SW480 (cell line): ENCODE measurements around the gene JUNB.
"Not testable (repeated sequence)": the region's sequence is repeated elsewhere in the genome, so short reads cannot be mapped to it uniquely, and the experiment has no call there.

Experiments used
- DNase-seq: peaks from one replicate; pipeline ENCODE4 v3.0.0-alpha.2; 2016; ENCODE audit warnings: low spot score

JUNB gene

DNA sequence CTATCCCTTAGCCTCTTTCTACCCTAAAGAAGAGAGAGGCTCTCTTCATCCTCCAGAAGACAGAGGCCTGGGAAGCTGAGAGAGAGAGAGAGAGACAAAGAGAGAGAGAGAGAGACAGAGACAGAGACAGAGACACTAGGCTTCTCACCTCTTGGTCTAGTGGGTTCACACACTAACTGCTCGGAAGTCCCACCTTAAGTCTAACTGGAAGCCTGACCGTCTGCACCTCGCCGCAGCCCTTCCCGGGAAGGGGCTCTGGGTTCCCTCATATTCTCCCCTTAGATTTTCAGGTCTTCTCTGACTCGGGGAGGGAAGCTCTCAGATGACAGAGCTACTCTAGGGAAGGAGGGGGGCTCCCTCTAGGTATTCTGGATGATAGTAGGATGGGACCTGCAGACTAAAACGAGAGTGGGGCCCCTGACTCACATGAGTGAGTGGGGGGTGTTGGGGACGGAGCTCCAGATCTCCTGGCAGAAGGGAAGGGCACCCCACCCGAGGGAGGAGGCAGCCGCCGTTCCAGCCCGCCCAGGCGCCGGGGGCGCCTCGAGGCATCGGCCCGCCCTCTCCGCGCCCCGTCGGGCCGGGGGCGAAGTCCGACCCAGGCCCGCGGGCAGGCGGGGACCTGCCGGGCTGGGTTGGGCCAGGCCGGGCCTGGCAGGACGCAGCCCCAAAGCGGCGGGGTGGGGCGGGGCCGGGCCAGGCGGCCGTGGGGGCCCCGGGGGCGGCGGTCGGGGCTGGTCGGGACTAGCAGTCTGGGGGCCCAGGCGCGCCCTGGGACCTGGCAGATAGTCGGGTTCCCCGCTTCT, 2.0 kb upstream of the JUNB start:
- DNase-seq = peak; percentile 68

DNA sequence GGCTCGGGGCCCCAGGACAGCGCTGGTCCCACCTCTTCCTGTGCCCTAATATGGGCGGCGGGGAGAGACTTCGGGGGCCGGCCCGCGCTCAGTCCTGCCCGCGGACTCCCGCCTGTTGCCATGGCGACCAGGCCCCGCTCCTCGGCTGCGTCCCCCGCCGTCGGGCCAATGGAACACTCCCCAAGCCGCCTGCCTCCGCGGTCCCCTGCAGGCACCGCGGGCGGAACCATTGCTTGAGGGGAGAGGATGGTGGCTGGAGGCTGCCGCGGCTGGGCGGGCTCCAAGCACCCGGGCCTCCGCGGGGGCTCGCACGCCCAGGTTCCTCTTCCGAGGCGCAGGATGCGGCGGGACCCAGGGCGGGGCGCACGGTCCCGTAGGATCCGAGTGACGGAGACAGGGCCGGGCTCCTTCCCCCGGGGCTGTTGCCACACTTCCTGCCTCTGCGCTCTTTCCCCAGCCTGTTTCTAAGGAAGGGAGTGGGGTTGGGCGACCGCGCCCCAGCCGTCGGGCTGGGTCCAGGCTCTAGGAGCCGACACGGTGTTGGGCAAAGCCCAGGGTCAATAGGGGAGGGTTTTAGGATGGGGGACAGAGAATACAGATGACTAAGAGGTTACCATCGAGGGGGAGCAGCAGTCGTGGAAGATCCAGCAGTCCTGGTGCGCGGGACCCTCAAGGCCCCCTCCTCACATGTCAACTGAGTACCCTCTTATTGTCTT, 1.2 kb upstream of the JUNB start:
- peak; percentile 96 for DNase-seq

DNA sequence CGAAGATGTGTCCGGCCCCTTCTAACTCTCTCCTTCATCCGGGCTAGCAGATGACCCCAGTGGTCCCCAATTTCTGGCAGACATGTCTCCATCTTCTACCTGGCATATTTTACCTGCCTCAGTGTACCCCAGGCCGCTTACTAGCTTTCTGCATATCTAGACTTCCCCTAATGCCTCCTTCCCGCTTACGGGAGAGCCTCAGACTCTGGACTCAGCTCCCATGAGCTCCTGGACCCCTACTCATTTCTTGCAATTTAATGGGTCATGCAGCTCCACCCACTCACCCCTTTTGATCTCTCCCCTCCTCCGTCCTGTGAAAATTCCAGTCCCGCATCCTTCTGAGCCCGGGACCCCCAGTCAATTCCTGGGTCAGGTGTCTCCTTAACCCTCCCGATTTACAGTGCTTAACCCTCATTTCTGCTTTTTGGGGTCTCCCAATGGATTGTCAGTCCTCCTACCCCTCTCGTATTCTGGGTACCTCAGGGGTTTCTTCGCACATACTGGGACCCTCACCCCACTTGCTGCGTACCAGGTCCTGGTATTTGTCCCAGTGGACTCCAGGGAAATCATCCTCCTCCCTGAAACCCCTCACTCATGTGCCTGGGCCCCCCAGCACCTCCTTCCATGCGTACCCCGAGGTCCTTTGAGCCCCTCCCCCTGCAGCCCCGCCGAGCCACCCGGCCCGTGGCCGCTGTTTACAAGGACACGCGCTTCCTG, 500 bp upstream of the JUNB start:
- peak; percentile 26 for DNase-seq

DNA sequence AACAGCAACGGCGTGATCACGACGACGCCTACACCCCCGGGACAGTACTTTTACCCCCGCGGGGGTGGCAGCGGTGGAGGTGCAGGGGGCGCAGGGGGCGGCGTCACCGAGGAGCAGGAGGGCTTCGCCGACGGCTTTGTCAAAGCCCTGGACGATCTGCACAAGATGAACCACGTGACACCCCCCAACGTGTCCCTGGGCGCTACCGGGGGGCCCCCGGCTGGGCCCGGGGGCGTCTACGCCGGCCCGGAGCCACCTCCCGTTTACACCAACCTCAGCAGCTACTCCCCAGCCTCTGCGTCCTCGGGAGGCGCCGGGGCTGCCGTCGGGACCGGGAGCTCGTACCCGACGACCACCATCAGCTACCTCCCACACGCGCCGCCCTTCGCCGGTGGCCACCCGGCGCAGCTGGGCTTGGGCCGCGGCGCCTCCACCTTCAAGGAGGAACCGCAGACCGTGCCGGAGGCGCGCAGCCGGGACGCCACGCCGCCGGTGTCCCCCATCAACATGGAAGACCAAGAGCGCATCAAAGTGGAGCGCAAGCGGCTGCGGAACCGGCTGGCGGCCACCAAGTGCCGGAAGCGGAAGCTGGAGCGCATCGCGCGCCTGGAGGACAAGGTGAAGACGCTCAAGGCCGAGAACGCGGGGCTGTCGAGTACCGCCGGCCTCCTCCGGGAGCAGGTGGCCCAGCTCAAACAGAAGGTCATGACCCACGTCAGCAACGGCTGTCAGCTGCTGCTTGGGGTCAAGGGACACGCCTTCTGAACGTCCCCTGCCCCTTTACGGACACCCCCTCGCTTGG, 966 bp downstream of the JUNB start:
- DNase-seq = peak; percentile 68

DNA sequence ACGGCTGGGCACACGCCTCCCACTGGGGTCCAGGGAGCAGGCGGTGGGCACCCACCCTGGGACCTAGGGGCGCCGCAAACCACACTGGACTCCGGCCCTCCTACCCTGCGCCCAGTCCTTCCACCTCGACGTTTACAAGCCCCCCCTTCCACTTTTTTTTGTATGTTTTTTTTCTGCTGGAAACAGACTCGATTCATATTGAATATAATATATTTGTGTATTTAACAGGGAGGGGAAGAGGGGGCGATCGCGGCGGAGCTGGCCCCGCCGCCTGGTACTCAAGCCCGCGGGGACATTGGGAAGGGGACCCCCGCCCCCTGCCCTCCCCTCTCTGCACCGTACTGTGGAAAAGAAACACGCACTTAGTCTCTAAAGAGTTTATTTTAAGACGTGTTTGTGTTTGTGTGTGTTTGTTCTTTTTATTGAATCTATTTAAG, 1.6 kb downstream of the JUNB start:
- DNase-seq = no peak

DNA sequence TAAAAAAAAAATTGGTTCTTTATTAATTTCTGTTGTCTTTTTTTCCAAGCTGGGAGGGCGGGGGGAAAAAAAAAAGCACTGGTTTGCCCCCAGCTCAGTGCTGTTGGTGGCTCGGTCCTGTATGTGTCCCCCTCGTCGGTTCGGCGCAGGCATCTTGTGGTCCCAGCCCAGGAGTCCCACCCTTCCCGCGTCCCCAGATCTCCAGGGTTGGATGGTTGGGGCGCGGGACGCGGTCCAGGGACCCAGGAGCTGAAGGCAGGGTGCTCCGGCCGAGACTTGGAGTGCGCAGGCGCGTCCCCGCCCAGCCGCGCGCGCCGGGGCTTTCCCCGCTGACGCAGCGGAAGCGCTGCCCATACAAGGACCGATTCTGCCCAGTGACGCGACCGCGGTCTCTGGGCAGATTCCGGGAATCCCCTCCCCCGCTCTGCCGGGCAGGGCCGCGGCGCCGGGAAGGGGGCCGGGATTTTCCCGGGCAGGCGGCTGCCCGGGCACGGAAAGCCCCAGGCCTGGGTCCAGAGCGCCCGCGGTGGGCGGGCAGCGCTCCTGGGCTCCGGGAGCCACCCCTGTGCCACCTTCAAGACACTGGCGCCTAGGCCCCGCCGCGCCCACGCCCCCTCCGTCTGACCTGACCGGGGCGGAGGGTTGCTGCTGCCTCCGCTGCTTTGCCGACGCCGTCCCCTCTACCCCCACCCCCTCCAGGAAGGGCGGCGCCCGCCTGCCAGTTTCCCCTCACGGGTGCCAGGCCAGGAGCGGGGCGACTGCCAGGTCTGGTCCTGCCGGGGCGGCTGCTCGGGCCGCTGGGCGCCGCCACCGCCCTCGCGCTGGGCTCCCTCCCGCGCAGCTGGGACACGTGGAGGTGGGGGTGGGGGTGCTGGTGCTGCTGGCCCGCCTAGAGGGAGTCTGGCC, 2.3 kb downstream of the JUNB start:
- DNase-seq = peak; percentile 90

DNA sequence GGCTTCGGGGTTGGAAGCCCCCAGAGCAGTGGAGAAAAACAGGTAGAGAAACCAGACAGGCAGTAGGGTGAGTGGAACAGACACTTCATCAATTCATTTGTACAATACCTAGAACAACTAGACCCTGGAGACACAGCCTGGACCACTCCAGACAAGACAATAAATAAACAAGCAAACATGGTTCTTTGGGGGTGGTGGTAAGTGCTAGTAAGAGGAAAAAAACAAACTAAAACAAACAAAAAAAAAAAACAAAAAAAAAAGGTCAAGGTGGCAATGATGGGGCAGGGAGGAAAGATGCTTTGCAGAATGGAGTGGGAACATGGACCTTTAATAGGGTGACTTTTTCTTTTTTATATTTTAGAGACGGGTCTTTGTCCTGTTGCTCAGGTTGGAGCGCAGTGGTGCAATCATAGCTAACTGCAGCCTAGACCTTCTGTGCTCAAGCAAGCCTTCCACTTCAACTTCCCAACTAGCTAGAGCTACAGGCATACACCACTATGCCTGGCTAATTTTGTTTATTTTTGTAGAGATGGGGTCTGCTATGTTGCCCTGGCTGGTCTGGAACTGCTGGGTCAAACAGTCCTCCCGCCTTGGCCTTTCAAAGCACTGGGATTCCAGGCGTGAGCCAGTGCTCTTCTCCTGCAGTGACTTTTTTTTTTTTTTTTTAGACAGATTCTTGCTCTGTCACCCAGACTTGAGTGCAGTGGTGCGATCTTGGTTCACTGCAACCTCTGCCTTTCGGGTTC, 3.1 kb downstream of the JUNB start:
- peak; percentile 27 for DNase-seq

DNA sequence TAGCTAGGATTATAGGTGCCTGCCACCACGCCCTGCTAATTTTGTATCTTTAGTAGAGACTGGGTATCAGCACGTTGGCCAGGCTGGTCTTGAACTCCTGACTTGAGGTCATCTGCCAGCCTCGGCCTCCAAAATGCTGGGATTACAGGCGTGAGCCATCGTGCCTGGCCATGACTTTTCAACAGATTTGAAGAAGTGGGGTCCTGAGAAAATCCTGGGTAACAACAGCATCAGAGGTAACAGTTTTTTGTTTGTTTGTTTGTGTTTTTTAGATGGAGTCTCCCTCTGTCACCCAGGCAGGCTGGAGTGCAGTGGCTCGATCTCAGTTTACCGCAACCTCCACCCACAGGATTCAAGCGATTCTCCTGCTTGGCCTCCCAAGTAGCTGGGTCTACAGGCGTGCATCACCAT, 3.7 kb downstream of the JUNB start:
- DNase-seq = no peak

DNA sequence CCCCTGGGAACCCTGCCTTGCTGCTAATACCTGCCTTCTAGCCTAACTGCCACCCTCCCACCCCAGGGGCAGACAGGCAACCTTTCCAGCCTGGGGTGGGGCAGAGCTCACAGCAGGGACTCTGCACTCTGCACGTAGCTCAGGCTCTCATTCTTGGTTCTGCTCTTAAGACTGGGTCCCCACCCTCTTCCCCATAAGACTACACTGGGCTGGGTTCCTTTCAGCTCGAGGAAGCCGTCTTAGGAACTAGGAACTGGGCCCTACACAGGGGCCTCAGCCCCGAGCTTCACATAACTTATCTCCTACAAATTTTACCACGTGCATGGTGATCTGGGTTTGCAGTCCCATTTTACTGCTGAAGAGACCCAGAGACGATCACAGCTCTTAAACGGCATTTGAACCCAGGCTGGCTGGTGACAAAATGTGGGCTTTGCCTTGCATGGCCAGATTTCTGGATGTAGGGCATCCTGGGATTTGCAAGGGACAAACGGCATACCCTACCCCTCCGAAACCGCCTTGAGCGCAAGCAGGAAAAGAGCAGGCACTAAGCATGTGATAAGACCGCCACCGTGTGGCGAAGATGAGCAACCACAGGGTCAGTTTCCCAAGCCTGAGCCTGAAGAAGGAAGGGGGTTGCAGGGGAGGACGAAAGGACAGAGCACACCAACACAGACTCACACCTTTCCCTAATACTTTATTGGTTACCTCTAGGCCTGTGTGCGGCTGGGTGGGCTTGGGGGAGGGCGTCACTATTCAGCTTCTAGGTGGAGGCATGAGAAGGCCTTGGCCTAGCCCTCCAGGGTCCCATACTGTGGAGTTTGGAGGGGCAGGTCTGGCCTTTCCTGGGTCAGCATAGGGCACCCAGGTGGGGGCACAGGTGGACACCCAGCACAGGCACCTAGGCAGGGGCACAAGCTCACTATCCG, 5.1 kb downstream of the JUNB start:
- peak; percentile 80 for DNase-seq

DNA sequence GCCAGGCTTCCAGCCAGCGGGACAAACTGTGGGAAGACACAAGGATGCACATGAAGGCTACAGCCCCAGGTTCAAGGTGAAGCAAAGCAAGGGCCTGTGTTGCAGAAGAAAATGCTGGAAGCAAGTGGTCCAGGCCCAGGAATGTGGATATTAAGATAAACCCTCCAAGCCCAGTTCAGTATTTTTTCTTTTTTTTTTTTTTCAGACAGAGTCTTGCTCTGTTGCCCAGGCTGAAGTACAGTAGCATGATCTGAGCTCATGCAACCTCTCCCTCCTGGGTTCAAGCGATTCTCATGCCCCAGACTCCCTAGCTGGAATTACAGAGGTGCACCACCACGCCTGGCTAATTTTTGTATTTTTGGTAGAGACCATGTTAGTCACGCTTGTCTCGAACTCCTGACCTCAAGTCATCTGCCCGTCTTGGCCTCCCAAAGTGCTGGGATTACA, 5.9 kb downstream of the JUNB start:
- DNase-seq = no peak

DNA sequence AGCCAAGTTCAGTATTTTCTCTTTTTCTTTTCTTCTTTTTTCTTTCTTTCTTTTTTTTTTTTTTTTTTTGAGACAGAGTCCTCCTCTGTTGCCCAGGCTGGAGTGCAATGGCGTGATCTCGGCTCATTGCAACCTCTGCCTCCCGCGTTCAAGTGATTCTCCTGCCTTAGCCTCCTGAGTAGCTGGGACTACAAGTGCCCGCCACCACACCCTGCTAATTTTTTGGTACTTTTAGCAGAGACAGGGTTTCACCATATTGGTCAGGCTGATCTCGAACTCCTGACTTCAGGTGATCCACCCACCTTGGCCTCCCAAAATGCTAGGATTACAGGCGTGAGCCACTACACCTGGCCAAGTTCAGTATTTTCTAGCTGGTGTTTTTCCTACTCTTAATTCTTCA, 6.3 kb downstream of the JUNB start:
- not testable (repeated sequence) for DNase-seq

DNA sequence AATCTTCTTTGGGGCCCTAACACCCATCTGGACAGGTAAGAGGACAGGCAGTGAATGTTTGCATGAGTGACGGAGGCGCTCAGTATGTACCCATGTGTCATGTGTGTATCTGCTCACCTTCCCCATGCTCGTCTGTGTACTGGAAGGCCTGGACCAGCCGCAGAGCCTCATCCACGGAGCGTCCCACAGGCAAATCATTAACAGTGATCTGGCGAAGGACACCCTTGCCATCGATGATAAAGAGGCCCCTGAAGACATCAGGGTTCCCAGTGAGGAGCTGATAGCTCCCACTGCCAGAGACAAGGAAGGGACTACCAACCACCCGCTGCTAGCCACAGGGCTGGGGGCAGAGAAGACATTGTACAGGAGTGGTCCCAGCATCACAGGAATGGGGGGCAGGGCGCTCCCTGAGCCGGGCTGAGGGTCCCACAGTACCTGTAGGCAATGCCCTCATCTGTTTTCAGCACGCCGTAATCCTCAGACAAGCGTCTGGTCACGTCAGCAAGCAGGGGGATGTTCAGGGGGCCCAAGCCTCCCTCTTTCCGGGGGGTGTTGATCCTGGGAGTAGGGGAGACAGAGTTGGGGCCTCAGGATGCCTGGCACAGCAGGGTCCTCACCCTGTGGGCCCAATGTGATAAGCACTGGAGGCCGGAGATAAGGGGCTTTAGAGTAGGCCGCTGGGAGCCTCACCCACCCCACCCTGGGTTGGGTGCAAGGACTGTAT, 8.6 kb downstream of the JUNB start:
- no peak for DNase-seq

DNA sequence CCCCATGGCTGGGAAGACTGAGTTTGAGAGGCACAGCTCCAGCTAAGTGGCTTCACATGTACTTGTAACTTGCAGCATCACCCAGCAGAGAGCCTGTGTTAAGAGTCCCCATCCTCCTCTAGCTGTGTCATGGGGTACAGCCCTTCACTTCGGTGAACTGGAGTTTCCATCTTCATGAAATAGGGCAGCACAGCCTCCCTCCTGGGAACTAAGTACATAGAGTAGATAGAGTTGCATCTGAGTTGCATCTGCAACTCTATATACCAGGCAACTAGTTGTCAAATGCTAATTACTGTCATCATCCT, 9.1 kb downstream of the JUNB start:
- DNase-seq = no peak

DNA sequence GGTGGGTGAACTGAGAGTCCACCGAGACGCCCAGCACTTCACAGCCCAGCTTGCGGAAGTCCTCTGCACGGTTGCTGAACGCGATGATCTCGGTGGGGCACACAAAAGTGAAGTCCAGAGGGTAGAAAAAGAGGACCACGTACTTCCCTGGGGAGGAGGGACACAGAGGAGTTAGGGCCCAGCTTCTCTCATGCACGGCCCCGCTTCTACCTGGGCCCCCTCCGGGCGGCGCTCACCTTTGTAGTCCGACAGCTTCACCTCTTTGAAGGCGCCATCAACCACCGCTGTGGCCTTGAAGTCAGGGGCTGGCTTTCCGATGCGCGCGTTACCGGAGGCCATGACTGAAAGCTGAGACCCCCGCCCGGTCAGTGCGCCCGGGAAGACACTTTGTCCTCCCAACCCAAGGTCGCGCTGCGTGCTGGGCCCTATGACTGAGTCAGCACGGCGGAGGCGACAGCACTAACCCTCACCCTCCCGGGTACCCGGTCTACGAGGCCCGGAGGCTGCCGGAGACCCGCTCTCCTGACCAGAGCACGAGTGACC, 9.7 kb downstream of the JUNB start:
- DNase-seq = no peak

DNA sequence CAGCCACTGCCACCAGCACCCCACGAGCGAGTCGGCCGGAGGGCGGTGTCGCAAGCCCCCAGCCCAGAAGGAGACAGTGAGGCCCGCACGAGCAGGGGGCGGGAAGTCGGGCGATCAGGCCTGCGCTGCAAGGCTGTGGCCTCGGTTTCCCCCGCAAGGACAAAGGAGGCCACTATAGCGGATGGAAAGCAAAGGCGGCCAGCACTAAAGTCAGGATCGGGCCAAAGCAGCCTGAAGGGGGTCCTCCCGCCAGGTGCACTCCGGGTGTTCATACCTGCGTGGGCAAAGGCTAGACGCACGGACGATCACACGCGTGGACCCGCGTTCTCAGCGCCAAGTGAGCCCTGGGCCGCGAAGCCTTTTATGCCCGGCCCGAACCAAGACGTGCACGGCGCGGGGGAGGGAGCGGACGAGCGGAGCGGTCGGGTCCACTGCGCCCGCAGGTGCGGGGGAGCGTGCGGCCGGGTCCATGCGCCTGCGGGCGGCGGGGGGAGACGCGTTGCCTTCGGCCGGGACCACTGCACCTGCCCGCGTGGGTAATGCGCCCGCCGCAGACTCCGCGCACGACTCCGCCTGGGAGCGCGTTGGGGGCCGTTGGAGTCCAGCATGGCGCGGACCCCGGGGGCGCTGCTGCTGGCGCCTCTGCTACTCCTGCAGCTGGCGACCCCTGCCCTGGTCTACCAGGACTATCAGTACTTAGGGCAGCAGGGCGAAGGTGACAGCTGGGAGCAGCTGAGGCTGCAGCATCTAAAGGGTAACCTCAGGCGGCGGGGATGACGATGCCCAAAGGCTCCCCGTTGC, 10.4 kb downstream of the JUNB start, which contains the start of the genes PRDX2 and THSD8:
TSS of gene PRDX2 (minus strand) at position 335 of the 801 bp plus-strand sequence. CDS start 539 bp downstream, outside the sequence.
TSS of gene THSD8 (plus strand) at position 604 of the 801 bp plus-strand sequence. CDS start at position 607, 3 bp downstream.
- peak; percentile 82 for DNase-seq

DNA sequence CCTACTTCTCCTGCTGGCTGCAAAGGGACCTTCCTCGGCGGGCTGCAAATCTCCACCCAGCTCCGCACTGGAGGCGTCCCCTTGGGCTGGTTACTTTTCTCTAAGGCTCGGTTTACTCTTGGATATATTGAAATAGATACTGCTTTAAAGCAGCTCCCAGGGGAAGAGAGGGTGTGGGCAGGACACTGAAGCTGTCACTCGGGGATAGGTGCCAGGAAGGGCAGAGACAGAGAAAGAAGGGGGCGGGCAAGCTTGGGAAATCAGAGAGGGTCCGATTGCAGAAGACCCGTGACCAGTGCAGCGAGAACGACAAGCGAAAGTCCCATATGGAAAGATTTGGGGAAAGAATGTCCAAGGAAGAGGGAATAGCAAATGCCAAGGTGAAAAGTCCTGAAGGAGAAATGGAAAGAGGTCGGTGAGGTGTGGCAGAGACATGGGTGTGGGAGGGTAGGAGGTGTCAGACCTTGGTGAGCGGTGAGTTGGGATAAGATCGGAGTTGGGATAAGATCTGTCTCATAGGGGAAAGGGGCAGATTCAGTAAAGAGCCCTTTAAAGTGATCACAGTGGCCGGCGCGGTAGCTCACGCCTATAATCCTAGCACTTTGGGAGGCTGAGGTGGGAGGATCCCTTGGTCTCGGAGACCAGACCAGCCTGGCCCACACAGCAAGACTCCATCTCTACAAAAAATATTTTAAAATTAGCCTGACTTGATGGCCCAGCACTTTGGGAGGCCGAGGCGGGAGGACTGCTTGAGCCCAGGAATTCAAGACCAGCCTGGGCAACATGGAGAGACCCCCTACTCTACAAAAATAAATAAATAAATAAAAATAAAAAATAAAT, 11.2 kb downstream of the JUNB start:
- no peak for DNase-seq
